Heart left ventricle (tissue), 16 donors: Measurements from ENCODE around the gene PER2. TPM values are rescaled to one million over a fixed set of nuclear protein-coding genes. Genes with fewer than 3 reads are reported as not detected.

Experiments
- ATAC-seq, 4 donors: fragments of 200-7000 bp; cut with Tn5 transposase; one replicate each; pipeline ENCODE4 v1.9.1; 2020 to 2022; ENCODE audit warnings: moderate library complexity in 4 of 4, mild to moderate bottlenecking in 3 of 4, moderate number of reproducible peaks in 1 of 4
- DNase-seq, 5 donors: peaks; one replicate each; pipeline ENCODE4 v3.0.0-alpha.2; 2020
- H3K27ac ChIP-seq, 12 donors: fragments of 200-600 bp; sonication (generic) in 4 of 12; one replicate each; pipeline versions ENCODE4 v1.5.0 to v1.8.0; 2016 to 2022; ENCODE audit warnings: mild to moderate bottlenecking in 2 of 12
- H3K27me3 ChIP-seq, 9 donors: fragments of 200-600 bp; sonication (generic) in 2 of 9; one replicate each; pipeline versions ENCODE4 v1.5.1 to v1.8.0; 2016 to 2022; ENCODE audit warnings: mild to moderate bottlenecking in 3 of 9
- H3K36me3 ChIP-seq, 9 donors: fragments of 200-600 bp; sonication (generic) in 2 of 9; one replicate each; pipeline versions ENCODE4 v1.5.0 to v1.8.0; 2018 to 2022; ENCODE audit warnings: mild to moderate bottlenecking in 2 of 9
- H3K4me1 ChIP-seq, 12 donors: fragments of 200-600 bp; sonication (generic) in 4 of 12; one replicate each; pipeline versions ENCODE4 v1.5.0 to v1.8.0; 2016 to 2022; ENCODE audit warnings: mild to moderate bottlenecking in 3 of 12
- H3K4me3 ChIP-seq, 12 donors: fragments of 200-600 bp; sonication (generic) in 4 of 12; one replicate each; pipeline versions ENCODE4 v1.5.0 to v1.8.0; 2017 to 2022; ENCODE audit warnings: mild to moderate bottlenecking in 9 of 12, moderate library complexity in 4 of 12
- H3K9me3 ChIP-seq, 12 donors: fragments of 200-600 bp; sonication (generic) in 4 of 12; one replicate each; pipeline versions ENCODE4 v1.5.0 to v1.8.0; 2016 to 2022; ENCODE audit warnings: mild to moderate bottlenecking in 1 of 12
- CTCF ChIP-seq, 12 donors: fragments of 200-600 bp; sonication (generic) in 4 of 12; IDR thresholded peaks; one replicate each; pipeline versions ENCODE4 v1.5.0 to v1.8.0; 2018 to 2022; ENCODE audit warnings: antibody characterized with exemption in 12 of 12, mild to moderate bottlenecking in 5 of 12
- POLR2A ChIP-seq, 2 donors: fragments of 450-650 bp; IDR thresholded peaks; one replicate each; pipeline ENCODE4 v1.6.1; 2017; ENCODE audit warnings: antibody characterized with exemption in 2 of 2, mild to moderate bottlenecking in 2 of 2, moderate library complexity in 2 of 2
- WGBS, 4 donors: extraction: QIAGEN DNeasy Blood & Tissue Kit in 2 of 4; methylation state at CpG; one replicate each; pipeline versions ENCODE4 v1.1.5 to v1.1.7; 2013 to 2018; 5-methylcytosine and 5-hydroxymethylcytosine counted together
- intact Hi-C, 10 donors: fragments of 100-400 bp; cut with DNase I; formaldehyde crosslinking; loops; one replicate each; pipeline versions ENCODE4 v1.11.1 to v1.14.2; 2022
- polyA plus RNA-seq, 2 donors: library from polyadenylated mRNA; stranded (reverse); fragments of 200-250 nt; gene quantifications; one replicate each; pipeline ENCODE4 v1.2.3, GENCODE V29; 2013
- total RNA-seq, 9 donors: library from RNA; depleted of rRNA in 2 of 9; stranded (reverse); fragments of >200 nt in 2 of 9; fragmentation: NEBNext Ultra II Directional in 3 of 9; extraction: Animal tissue kit (Norgen Biotek cat#: 25700) in 3 of 9; gene quantifications; one replicate each; pipeline versions ENCODE4 v1.1.0 to v1.2.4, GENCODE V29; 2016 to 2023
- donor health status: ischemic (EF 13 %, LVEDD 7.1; RV severe dilation, severe dysfunction).
- donor health status: healthy with polysubstance abuse.
- donor health status: DM: no; HTN: yes; CAD: no.
- donor health status: DM: no; HTN: no; CAD: no.
- donor health status: ischemic (EF 25% LVEDD 6.9; RV normal size, moderate dysfunction).
- donor health status: ischemic (EF 25% LVEDD 5.7; RV mildly dilated, moderate dysfunction).
- donor health status: healthy.
- donor health status: DM: yes; HTN: yes; CAD: no.
- donor health status: ischemic (EF 35%, LVEDD 5.7; RV mildly dilated, moderate dysfunction).
- donor health status: nonischemic (EF 11% LVEDD 7.7; RV severe dilation, severe dysfunction).
- donor health status: DM: yes; HTN: yes; CAD: no.
- donor health status: PGD.
- donor health status: ischemic (EF 29% LVEDD 5.4; RV normal size, mild dysfunction).
- donor health status: nonischemic (EF 23%, LVEDD 6.1; RV moderate dilation, normal function).

PER2 gene
- total and polyA plus RNA-seq, 11 donors = 1.6 to 17.1 (median 4.2) TPM

- H3K4me1 ChIP-seq = peaks cover 0 to 13% (median 10%) of the 10 kb centered on the region in 12 donors
- intact Hi-C loops = no loop called here
- WGBS, 4 donors = 73 to 77% (median 76%) methylated on average over 7 of the region's 7 CpGs
- H3K27me3 ChIP-seq = no peaks in the 10 kb centered on the region
- H3K9me3 ChIP-seq = no peaks in the 10 kb centered on the region
- TF ChIP-seq CTCF (IDR thresholded peaks at IDR 0.05) = no peak
- no peak for TF ChIP-seq POLR2A (IDR thresholded peaks at IDR 0.05)
- no peaks in the 10 kb centered on the region for H3K36me3 ChIP-seq
- H3K27ac ChIP-seq = no peak overlapping the region
- H3K4me3 ChIP-seq = no peak overlapping the region
- DNase-seq (no peak), ATAC-seq (no peak)
These were observed 81.4 kb downstream of the PER2 start for GRCh38 chr2:238207006-238207405.

DNA sequence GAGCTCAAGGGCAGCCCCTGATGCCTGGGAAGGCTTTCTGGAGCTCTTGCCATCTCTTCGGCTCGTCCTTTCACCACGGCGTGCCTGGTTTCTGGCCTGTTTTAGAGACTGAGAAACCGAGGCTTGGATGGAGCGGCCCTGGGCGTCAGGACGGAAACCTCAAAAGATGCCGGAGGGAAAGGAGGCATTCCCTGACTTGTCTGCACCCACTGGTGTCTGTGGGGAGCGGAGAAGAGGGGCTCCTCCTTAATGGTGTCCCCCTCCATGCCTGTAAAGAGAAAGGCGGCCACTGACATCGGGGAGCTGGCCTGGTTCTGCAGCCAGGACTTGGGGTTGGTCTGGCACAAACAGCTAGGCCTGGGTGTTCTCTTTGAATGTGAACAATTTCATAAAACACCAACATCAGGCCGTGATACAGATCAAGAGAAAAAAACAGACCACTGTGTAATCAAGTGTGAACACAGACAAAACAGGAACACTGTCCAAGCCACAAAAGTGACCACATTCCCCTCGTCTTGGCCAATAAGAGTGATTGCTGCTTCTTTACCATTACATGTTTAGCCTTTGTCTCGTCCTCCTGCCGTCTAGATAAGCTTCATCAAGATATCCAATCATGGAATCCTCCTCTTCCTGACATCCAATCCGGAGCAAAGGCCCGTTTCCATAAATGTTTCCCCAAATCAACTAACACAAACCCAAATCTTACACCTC lies 84.3 kb downstream of the PER2 start:
- intact Hi-C loops = loop anchor here in 2 of 10 donors (5.0 kb wide), 2 partner anchors 33 to 38 kb away; partner anchors contain the start of gene HES6 (in 1 of the 2)
- DNase-seq (peak in 2 of 5 donors; percentile 29 to 33), ATAC-seq (no peak)
- H3K27ac ChIP-seq = peak overlapping the region; percentile 67 to 97 (median 92)
- H3K36me3 ChIP-seq = no peaks in the 10 kb centered on the region
- H3K4me3 ChIP-seq = peak overlapping the region in 11 of 12 donors; percentile 64 to 94 (median 77)
- TF ChIP-seq POLR2A (IDR thresholded peaks at IDR 0.05) = no peak
- WGBS, 4 donors = 59 to 79% (median 59%) methylated on average over 11 to 18 of the region's 18 CpGs
- H3K27me3 ChIP-seq = no peaks in the 10 kb centered on the region
- H3K4me1 ChIP-seq = peaks cover 0 to 42% (median 30%) of the 10 kb centered on the region in 12 donors
- no peaks in the 10 kb centered on the region for H3K9me3 ChIP-seq

DNA sequence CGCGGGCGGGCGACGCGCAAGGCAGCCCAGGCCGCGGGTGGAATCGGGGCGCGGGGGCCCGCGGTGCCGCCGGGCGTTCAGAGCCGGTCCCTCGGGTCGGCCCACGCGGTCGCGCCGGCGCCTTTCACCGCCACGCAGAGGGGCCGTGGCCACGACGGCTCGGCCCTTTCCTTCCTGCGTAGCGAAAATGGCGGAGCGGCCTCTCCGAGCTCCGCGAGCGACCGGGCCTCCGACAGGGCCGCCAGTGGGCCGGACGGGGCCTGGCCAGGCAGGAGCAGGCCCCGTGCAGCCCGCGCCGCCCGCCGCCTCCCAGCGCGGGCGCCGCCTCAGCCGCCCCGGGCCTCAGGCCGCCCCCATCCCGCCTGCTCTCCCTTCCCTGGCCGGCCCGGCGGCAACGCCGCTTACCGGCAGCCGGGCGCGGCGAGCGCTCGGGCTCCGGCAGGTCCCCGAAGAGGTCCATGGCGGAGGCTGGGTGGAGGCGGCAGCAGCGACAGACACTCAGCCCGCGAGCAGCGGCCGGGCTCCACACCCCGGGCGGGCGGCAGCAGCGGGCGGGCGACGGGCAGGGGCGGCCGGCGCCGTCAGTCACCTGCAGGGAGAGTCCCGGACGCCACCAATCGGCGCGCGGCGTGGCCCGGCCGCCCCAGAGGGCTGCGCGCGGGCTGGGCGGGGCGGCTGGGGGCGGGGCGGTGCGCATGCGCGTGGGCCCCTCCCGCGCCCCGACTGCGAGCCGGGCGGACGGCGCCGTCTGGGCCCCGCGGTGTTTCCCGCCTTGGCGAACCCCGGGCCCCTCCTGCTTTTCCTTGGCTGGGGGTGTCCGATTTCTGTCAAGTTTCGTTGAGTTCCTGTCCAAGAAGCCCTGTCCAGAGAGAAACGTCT lies 85.1 kb downstream of the PER2 start, which contains the start of gene ILKAP:
Gene ILKAP, minus strand, starts transcription at position 602 of the 879 bp plus-strand sequence. Its CDS starts 142 bp downstream, at position 460.
- ATAC-seq (peak; percentile 95 to 99 (median 99)), DNase-seq (peak; percentile 92 to 95 (median 92))
- intact Hi-C loops = loop anchor here in 2 of 10 donors (5.0 kb wide), 2 partner anchors 34 to 39 kb away; partner anchors contain the start of gene HES6 (in 1 of the 2)
- 0 to 1% (median 0%) methylated on average over 40 to 126 of the region's 126 CpGs for WGBS, 4 donors
- Histone ChIP-seq H3K36me3 (no peaks in the 10 kb centered on the region), H3K27ac (peak within 1 kb of the TSS; percentile 90 to 97 (median 92)), H3K4me3 (peak within 1 kb of the TSS; percentile 64 to 94 (median 74)), H3K9me3 (no peaks in the 10 kb centered on the region), H3K4me1 (peaks cover 0 to 49% (median 30%) of the 10 kb centered on the region in 12 donors), H3K27me3 (no peaks in the 10 kb centered on the region)
- TF ChIP-seq CTCF (IDR thresholded peaks at IDR 0.05) (peak in 1 of 12 donors; percentile 22), POLR2A (IDR thresholded peaks at IDR 0.05) (peak; percentile 56 to 74)

DNA sequence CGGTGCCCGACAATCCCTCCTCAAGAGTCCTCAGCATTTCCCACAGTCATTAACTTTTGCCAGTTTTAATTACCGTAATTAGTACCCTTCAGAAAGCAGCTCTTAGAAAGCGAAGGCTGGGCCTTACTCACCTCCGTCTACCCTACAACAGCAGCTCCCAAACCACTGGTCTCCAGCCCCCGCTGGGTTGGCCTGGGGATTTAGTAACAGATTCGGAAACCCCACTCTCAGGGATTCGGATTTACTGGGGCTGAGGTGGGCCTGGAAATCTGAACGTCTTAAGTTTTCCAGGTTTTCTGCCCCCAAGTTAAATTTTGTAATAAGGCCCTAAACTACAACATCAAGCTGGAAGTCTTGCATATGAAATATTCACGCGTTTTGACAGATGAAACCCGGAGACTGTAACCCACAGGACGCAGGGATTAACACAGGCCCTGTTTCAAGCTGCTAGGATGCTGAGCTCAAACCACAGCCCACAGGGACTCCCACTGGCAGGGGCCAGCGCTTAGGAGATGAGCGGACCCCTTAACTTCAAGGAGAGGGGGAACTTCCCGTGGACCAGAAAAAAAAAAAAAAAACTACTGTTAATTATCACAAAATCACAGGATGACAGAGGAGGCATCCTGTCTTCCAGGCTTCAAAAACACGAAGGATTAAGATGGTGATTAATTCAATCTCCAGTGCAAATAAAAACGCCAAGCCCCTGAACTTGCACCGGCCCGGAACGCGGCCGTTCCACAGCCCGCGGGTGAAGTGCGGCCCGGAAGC lies 85.9 kb downstream of the PER2 start:
- DNase-seq (no peak), ATAC-seq (no peak)
- WGBS, 4 donors = 9 to 12% (median 12%) methylated on average over 27 of the region's 27 CpGs
- Histone ChIP-seq H3K27me3 (no peaks in the 10 kb centered on the region), H3K36me3 (no peaks in the 10 kb centered on the region), H3K9me3 (no peaks in the 10 kb centered on the region), H3K27ac (peak overlapping the region; percentile 90 to 97 (median 92)), H3K4me3 (peak overlapping the region; percentile 64 to 94 (median 74)), H3K4me1 (peaks cover 0 to 56% (median 32%) of the 10 kb centered on the region in 12 donors)
- intact Hi-C loops = loop anchor here in 2 of 10 donors (5.0 kb wide), 2 partner anchors 35 to 40 kb away; partner anchors contain the start of gene HES6 (in 1 of the 2)
- TF ChIP-seq POLR2A (IDR thresholded peaks at IDR 0.05) = no peak
- TF ChIP-seq CTCF (IDR thresholded peaks at IDR 0.05) = no peak
